ENCODE measurements around the gene ABI2.
"Not testable (repeated sequence)": the region's sequence is repeated elsewhere in the genome, so short reads cannot be mapped to it uniquely, and the experiment has no call there.

- not testable (repeated sequence) for TF ChIP-seq CTCF (IDR thresholded peaks at IDR 0.05); TCF7L2 (IDR thresholded peaks at IDR 0.05; ENCODE audit: low read depth, low read length); SIN3A (IDR thresholded peaks at IDR 0.05; ENCODE audit: borderline replicate concordance, insufficient read depth, low read depth, low read length); POLR2AphosphoS5 (IDR thresholded peaks at IDR 0.05; ENCODE audit: low read depth, low read length)
Observed at GRCh38 chr2:203342374-203342773, 14.2 kb downstream of the ABI2 start.
